K562 (cell line): Measurements from ENCODE around the gene ABR. TPM values are rescaled to one million over a fixed set of nuclear protein-coding genes. Genes with fewer than 3 reads are reported as not detected.

ENCODE experiments used
- ATAC-seq: fragments of 200-7000 bp; cut with Tn5 transposase; 3 replicates; pipeline ENCODE4 v1.9.1; 2020; ENCODE audit warnings: moderate library complexity
- BruUV-seq: library from RNA; stranded (reverse); fragments of 400-500 nt; replicated peaks from 2 replicates; lab custom pipeline; 2021; lab: Mats Ljungman, UMichigan
- CTCF ChIA-PET: fragments of 300-600 bp; formaldehyde crosslinking; extraction: SDS; loops from one replicate; lab custom pipeline; 2021; ENCODE audit warnings: low intra/inter-chr PET ratio; lab: Yijun Ruan, JAX
- POLR2A ChIA-PET: fragments of 300-600, 350-650 bp; sonication (Branson Sonifier 250); formaldehyde crosslinking; extraction: SDS; loops from one replicate; lab custom pipeline; 2021; ENCODE audit warnings: antibody characterized with exemption, inconsistent platforms; lab: Yijun Ruan, JAX
- DNase-seq, 4 experiments: peaks; one replicate each; pipeline versions ENCODE4 v3.0.0 to v3.0.0-alpha.2; 2011 to 2018; ENCODE audit warnings: low spot score in 3 of 4, mixed read lengths in 3 of 4; ENCODE audit errors: extremely low read depth in 1 of 4
- FAIRE-seq: peaks from 2 replicates; lab custom pipeline; 2011; peaks lifted over from hg19 to GRCh38; lab: Jason Lieb, UNC
- H2AFZ ChIP-seq: 2 replicates; pipeline ENCODE4 v1.6.0; 2011; ENCODE audit warnings: low read depth, low read length, control low read depth, inconsistent platforms
- H3K27ac ChIP-seq: fragments of 200-600 bp; 3 replicates; pipeline ENCODE4 v1.8.0; 2011; ENCODE audit warnings: low read depth, mild to moderate bottlenecking, control low read depth, inconsistent platforms, low read length, moderate library complexity, mixed read lengths; ENCODE audit errors: extremely low read depth
- H3K27me3 ChIP-seq, 2 experiments: fragments of 300-600 bp in 1 of 2; 2 replicates in 1 of 2; 3 replicates in 1 of 2; pipeline versions ENCODE4 v1.6.0 to v1.8.0; 2011; ENCODE audit warnings: inconsistent platforms in 2 of 2, low read length in 2 of 2, mild to moderate bottlenecking in 1 of 2, mixed read lengths in 1 of 2, moderate library complexity in 1 of 2; ENCODE audit not compliant: control insufficient read depth in 2 of 2, insufficient read depth in 2 of 2
- H3K36me3 ChIP-seq: fragments of 300-600 bp; 3 replicates; pipeline ENCODE4 v1.8.0; 2011; ENCODE audit warnings: mild to moderate bottlenecking, low read length, inconsistent platforms; ENCODE audit not compliant: control insufficient read depth, insufficient read depth
- H3K4me1 ChIP-seq, 2 experiments: fragments of 200-600 bp in 1 of 2; replicated peaks in 1 of 2; 2 replicates in 1 of 2; 3 replicates in 1 of 2; pipeline versions ENCODE4 v1.5.1 to v1.8.0; 2011; ENCODE audit warnings: inconsistent platforms in 2 of 2, low read length in 2 of 2, mild to moderate bottlenecking in 1 of 2, mixed read lengths in 1 of 2, moderate library complexity in 1 of 2; ENCODE audit not compliant: control insufficient read depth in 2 of 2, insufficient read depth in 2 of 2
- H3K4me2 ChIP-seq: 2 replicates; pipeline ENCODE4 v1.6.1; 2011; ENCODE audit warnings: low read length, control low read depth, inconsistent platforms, mixed read lengths; ENCODE audit not compliant: insufficient read depth
- H3K4me3 ChIP-seq: fragments of 200-600 bp; sonication (generic), shearing (Covaris generic); 2 replicates; pipeline ENCODE4 v1.5.1; 2016; ENCODE audit warnings: control low read depth, inconsistent platforms
- H3K79me2 ChIP-seq: fragments of 200-600 bp; 3 replicates; pipeline ENCODE4 v1.8.0; 2011; ENCODE audit warnings: low read length, inconsistent platforms; ENCODE audit not compliant: control insufficient read depth, insufficient read depth
- H3K9ac ChIP-seq, 2 experiments: 2 replicates each; pipeline versions ENCODE4 v1.6.0 to v1.6.1; 2011; ENCODE audit warnings: low read depth in 2 of 2, low read length in 2 of 2, control low read depth in 1 of 2, inconsistent platforms in 1 of 2, mild to moderate bottlenecking in 1 of 2, mixed read lengths in 1 of 2; ENCODE audit not compliant: insufficient read depth in 1 of 2
- H3K9me1 ChIP-seq: one replicate; pipeline ENCODE4 v1.6.0; 2011; ENCODE audit warnings: inconsistent platforms, mild to moderate bottlenecking, low read length, moderate library complexity; ENCODE audit not compliant: control insufficient read depth, insufficient read depth
- H3K9me3 ChIP-seq: replicated peaks from 2 replicates; pipeline ENCODE4 v1.5.1; 2011; ENCODE audit warnings: low read depth, low read length, inconsistent platforms; ENCODE audit not compliant: control insufficient read depth, insufficient read depth
- H4K20me1 ChIP-seq: replicated peaks from 2 replicates; pipeline ENCODE4 v1.6.1; 2011; ENCODE audit warnings: low read length, inconsistent platforms, mixed read lengths; ENCODE audit not compliant: control insufficient read depth, insufficient read depth
- C11orf30 ChIP-seq: fragments of 450-650 bp; IDR thresholded peaks from 2 replicates; pipeline ENCODE4 v1.6.1; 2016; ENCODE audit warnings: low read depth, mild to moderate bottlenecking
- ESRRA ChIP-seq: fragments of 450-650 bp; IDR thresholded peaks from 2 replicates; pipeline ENCODE4 v1.6.1; 2014; ENCODE audit warnings: low read depth, mild to moderate bottlenecking, moderate library complexity, borderline replicate concordance
- MAFK ChIP-seq: IDR thresholded peaks from 2 replicates; pipeline ENCODE4 v1.6.1; 2011; ENCODE audit warnings: low read length, improper control_type of control experiment
- MCM2 ChIP-seq: fragments of 450-650 bp; IDR thresholded peaks from 2 replicates; pipeline ENCODE4 v1.6.1; 2017; ENCODE audit warnings: low read depth, mild to moderate bottlenecking
- RAD21 ChIP-seq, 2 experiments: fragments of 250-450 bp in 1 of 2; fragments of 450-650 bp in 1 of 2; sonication (Bioruptor Pico) in 1 of 2; formaldehyde crosslinking in 1 of 2; IDR thresholded peaks in 1 of 2; conservative IDR thresholded peaks in 1 of 2; 2 replicates each; pipeline versions ENCODE4 v1.4.0 to v1.8.0; 2020 to 2022; ENCODE audit warnings: mild to moderate bottlenecking in 2 of 2, moderate library complexity in 1 of 2
- RNF2 ChIP-seq: sonication (generic); IDR thresholded peaks from 2 replicates; pipeline ENCODE4 v1.6.1; 2016
- XRCC4 ChIP-seq: IDR thresholded peaks from one replicate; pipeline ENCODE4 v1.6.1; 2011; ENCODE audit not compliant: insufficient read depth, insufficient read length; ENCODE audit errors: extremely low read depth
- ZBTB9 ChIP-seq: fragments of 450-650 bp; formaldehyde crosslinking; IDR thresholded peaks from 2 replicates; pipeline ENCODE4 v1.4.0; 2020; ENCODE audit warnings: mild to moderate bottlenecking, moderate library complexity
- ZNF316 ChIP-seq: fragments of 450-650 bp; IDR thresholded peaks from 2 replicates; pipeline ENCODE4 v1.6.1; 2016
- WGBS: fragments of 100-300 bp; shearing (Covaris generic); methylation state at CpG from one replicate; pipeline ENCODE4 v1.1.6; 2016; ENCODE audit warnings: low coverage, mixed read lengths; ENCODE audit not compliant: insufficient coverage; ENCODE audit errors: missing lambda C conversion rate; 5-methylcytosine and 5-hydroxymethylcytosine counted together
- in situ Hi-C: fragments of 300-500 bp; cut with MboI; formaldehyde crosslinking; loops from 4 replicates; pipeline ENCODE4 v1.15.0; 2018; ENCODE audit warnings: inconsistent platforms, mixed read lengths
- intact Hi-C: fragments of 100-400 bp; cut with micrococcal nuclease; formaldehyde crosslinking; loops from 2 replicates; pipeline ENCODE4 v1.14.2; 2022
- polyA plus RNA-seq, 8 experiments: library from polyadenylated mRNA; depleted of rRNA in 4 of 8; stranded (reverse) in 5 of 8; unstranded in 3 of 8; fragments of >200 nt; fragmentation: Nextera tagmentation in 2 of 8; fragmentation: Illumina TruSeq in 1 of 8; extraction: Ambion mirVana in 2 of 8; extraction: Trizol in 1 of 8; gene quantifications; 2 replicates each; pipeline versions ENCODE4 v1.2.1 to v1.2.3, GENCODE V29; 2011 to 2014; ENCODE audit warnings: inconsistent platforms in 1 of 8, missing spikeins in 1 of 8
- total RNA-seq, 7 experiments: library from RNA; depleted of rRNA in 6 of 7; stranded (reverse); fragments of >200 nt in 6 of 7; fragmentation: Illumina TruSeq in 2 of 7; extraction: Trizol in 2 of 7; gene quantifications; 2 replicates each; pipeline versions ENCODE4 v1.2.1 to v1.2.3, GENCODE V29; 2011 to 2021; ENCODE audit warnings: low replicate concordance in 1 of 7
- TF ChIP-seq, protein P1 (sequence below): sonication (generic); formaldehyde crosslinking; IDR thresholded peaks from 2 replicates; pipeline ENCODE4 v1.8.0; 2022; ENCODE audit warnings: missing genetic modification reagents, mild to moderate bottlenecking, borderline replicate concordance

ABR gene
- total and polyA plus RNA-seq, 9 of the 15 experiments (the other 6 are each of a cell fraction or from before 2014, with no cell fraction given): 0.07 to 1.6 (median 0.37) TPM; not detected in 1

- Histone ChIP-seq H3K27me3 (peaks cover 9 to 64% of the 10 kb centered on the region in 2 experiments; a peak in 4 of 5 replicates), H3K9ac (no peak overlapping the region), H3K4me3 (no peak overlapping the region), H4K20me1 (no peaks in the 10 kb centered on the region; the same call in 1 of the 2 replicates), H3K4me2 (no peak overlapping the region), H2AFZ (no peak overlapping the region), H3K27ac (no peak overlapping the region), H3K9me3 (no peaks in the 10 kb centered on the region), H3K36me3 (no peaks in the 10 kb centered on the region), H3K79me2 (no peaks in the 10 kb centered on the region), H3K9me1 (no peaks in the 10 kb centered on the region), H3K4me1 (peaks cover 0 to 9% of the 10 kb centered on the region in 2 experiments; a peak in 2 of 5 replicates)
- FAIRE-seq: no peak
- TF ChIP-seq ZNF316: peak; percentile 56
- no peak for TF ChIP-seq XRCC4
- 0 out of 2 replicates have a peak, but pooled peaks have one; percentile 17 for TF ChIP-seq MAFK
- no peak for TF ChIP-seq ESRRA
- TF ChIP-seq ZBTB9: no peak
- TF ChIP-seq, protein P1, sequence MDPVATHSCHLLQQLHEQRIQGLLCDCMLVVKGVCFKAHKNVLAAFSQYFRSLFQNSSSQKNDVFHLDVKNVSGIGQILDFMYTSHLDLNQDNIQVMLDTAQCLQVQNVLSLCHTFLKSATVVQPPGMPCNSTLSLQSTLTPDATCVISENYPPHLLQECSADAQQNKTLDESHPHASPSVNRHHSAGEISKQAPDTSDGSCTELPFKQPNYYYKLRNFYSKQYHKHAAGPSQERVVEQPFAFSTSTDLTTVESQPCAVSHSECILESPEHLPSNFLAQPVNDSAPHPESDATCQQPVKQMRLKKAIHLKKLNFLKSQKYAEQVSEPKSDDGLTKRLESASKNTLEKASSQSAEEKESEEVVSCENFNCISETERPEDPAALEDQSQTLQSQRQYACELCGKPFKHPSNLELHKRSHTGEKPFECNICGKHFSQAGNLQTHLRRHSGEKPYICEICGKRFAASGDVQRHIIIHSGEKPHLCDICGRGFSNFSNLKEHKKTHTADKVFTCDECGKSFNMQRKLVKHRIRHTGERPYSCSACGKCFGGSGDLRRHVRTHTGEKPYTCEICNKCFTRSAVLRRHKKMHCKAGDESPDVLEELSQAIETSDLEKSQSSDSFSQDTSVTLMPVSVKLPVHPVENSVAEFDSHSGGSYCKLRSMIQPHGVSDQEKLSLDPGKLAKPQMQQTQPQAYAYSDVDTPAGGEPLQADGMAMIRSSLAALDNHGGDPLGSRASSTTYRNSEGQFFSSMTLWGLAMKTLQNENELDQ: no peak
- no peak for TF ChIP-seq MCM2
- no peak for TF ChIP-seq RNF2
- TF ChIP-seq RAD21 (CRISPR knock-in tag; conservative IDR thresholded peaks at IDR 0.05 in 1 of 2, IDR thresholded peaks at IDR 0.05 in 1 of 2): no peak
- peak; percentile 42; the same call in 1 of the 2 replicates for TF ChIP-seq C11orf30
- ChIA-PET CTCF (no interaction called here), POLR2A (no interaction called here)
- BruUV-seq: no TSS peak
- ATAC-seq: no peak
- 3% methylated on average over 5 of the region's 15 CpGs for WGBS
- in situ Hi-C loops: no loop called here
- DNase-seq: no peak
- intact Hi-C loops: no loop called here
These were observed 103.3 kb downstream of the ABR start for GRCh38 chr17:1076299-1076981.
